ENCODE measurements around the gene MEIOSIN.

DNA sequence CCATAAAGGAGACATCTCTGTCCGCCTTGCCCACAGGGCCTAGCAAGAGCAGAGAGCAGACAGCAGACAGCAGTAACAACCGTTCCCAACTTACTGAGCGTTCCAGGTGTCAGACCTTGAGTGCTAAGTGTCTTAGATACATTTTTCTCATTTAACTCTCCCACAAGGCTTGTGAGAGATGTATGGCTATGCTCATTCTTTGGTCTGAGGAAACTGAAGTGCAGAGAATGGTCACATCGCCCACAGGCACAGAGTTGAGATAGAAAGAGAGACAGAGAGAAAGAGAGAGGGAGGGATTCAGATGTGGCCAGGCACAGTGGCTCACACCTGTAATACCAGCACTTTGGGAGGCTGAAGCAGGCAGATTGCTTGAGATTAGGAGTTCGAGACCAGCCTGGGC lies 14.3 kb downstream of the MEIOSIN start:
- TF ChIP-seq CTCF (conservative IDR thresholded peaks at IDR 0.05) (no peak), ZFX (IDR thresholded peaks at IDR 0.05) (no peak)

All from C4-2B (cell line).